ENCODE data around the gene STX1A.

Gene STX1A

GRCh38 chr7:73728551-73728950 is 9.1 kb upstream of the STX1A start:
- no peaks in the 10 kb centered on the region for H3K27me3 ChIP-seq (ENCODE audit: insufficient read depth, low read length)
- H3F3A ChIP-seq (ENCODE audit: insufficient read depth, low read length): no peaks in the 10 kb centered on the region
- no peak overlapping the region for H3K4me3 ChIP-seq (ENCODE audit: low read depth, low read length, poor library complexity, severe bottlenecking)
- no peaks in the 10 kb centered on the region for H3K4me1 ChIP-seq (ENCODE audit: insufficient read depth, low read length, severe bottlenecking)
- H3K4me2 ChIP-seq (ENCODE audit: low read length): no peak overlapping the region
- H2AFZ ChIP-seq (ENCODE audit: low read length): no peak overlapping the region
- no peak for TF ChIP-seq CTCF (IDR thresholded peaks at IDR 0.05; ENCODE audit: low read length)
- no peak for TF ChIP-seq EZH2 (IDR thresholded peaks at IDR 0.05; ENCODE audit: borderline replicate concordance, low read length)
- H3K36me3 ChIP-seq (ENCODE audit: insufficient read depth, low read length): no peaks in the 10 kb centered on the region
- no peaks in the 10 kb centered on the region for H3K9me3 ChIP-seq (ENCODE audit: low read length)
- no peaks in the 10 kb centered on the region for H4K20me1 ChIP-seq (ENCODE audit: insufficient read depth, low read length)
- H3K9ac ChIP-seq (ENCODE audit: low read length): no peak overlapping the region
- H3K79me2 ChIP-seq (ENCODE audit: insufficient read depth, low read length): no peaks in the 10 kb centered on the region
- no peak overlapping the region for H3K27ac ChIP-seq (ENCODE audit: low read depth, low read length, poor library complexity, severe bottlenecking)
- no peaks in the 10 kb centered on the region for H3K9me2 ChIP-seq (ENCODE audit: low read depth, low read length)

DNA sequence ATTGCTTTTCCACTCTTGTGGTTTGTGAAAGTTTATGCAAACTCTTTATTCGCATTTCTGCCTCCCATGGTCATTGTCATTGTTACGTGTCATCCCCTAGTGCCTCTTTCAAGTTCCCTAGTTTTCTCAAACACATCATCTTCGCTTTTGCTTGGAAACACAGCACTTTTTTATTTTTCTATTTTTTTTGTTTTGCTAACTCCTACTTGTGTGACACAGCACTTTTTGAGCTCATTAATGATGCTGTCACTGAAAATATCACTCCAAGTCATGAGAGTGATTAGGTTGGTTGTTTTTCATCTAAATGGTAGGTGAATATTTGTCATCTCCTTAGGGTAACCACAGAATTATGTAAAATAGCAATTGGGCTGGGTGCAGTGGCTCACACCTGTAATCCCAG is 8.5 kb upstream of the STX1A start:
- Histone ChIP-seq H3K9ac (ENCODE audit: low read length) (no peak overlapping the region), H3K4me2 (ENCODE audit: low read length) (no peak overlapping the region), H2AFZ (ENCODE audit: low read length) (no peak overlapping the region)

DNA sequence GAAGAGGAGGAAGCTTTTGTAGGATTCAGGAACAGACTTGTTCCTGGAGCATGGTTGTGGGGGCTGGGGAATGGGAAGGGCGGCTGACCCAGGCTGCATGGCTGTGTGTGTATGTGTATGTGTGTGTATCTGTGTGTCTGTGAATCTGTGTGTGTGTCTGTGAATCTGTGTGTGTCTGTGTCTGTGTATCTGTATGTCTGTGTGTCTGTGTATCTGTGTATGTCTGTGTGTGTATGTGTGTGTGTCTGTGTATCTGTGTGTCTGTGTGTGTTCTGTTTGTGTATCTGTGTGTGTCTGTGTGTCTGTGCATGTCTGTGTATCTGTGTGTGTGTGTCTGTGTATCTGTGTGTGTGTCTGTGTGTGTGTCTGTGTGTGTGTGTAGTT is 6.6 kb upstream of the STX1A start:
- Histone ChIP-seq H3K4me2 (ENCODE audit: low read length) (no peak overlapping the region), H3K4me1 (ENCODE audit: insufficient read depth, low read length, severe bottlenecking) (no peaks in the 10 kb centered on the region), H3K9me2 (ENCODE audit: low read depth, low read length) (no peaks in the 10 kb centered on the region), H3K36me3 (ENCODE audit: insufficient read depth, low read length) (no peaks in the 10 kb centered on the region), H4K20me1 (ENCODE audit: insufficient read depth, low read length) (no peaks in the 10 kb centered on the region), H3F3A (ENCODE audit: insufficient read depth, low read length) (no peaks in the 10 kb centered on the region), H3K9ac (ENCODE audit: low read length) (no peak overlapping the region), H3K79me2 (ENCODE audit: insufficient read depth, low read length) (no peaks in the 10 kb centered on the region), H3K9me3 (ENCODE audit: low read length) (no peaks in the 10 kb centered on the region), H3K27ac (ENCODE audit: low read depth, low read length, poor library complexity, severe bottlenecking) (no peak overlapping the region), H3K27me3 (ENCODE audit: insufficient read depth, low read length) (no peaks in the 10 kb centered on the region), H2AFZ (ENCODE audit: low read length) (no peak overlapping the region), H3K4me3 (ENCODE audit: low read depth, low read length, poor library complexity, severe bottlenecking) (no peak overlapping the region)
- no peak for TF ChIP-seq EZH2 (IDR thresholded peaks at IDR 0.05; ENCODE audit: borderline replicate concordance, low read length)
- no peak for TF ChIP-seq CTCF (IDR thresholded peaks at IDR 0.05; ENCODE audit: low read length)

More for the DNA sequence above, 8.5 kb upstream of the STX1A start:
- Histone ChIP-seq H3K9me2 (ENCODE audit: low read depth, low read length) (no peaks in the 10 kb centered on the region), H3K27me3 (ENCODE audit: insufficient read depth, low read length) (no peaks in the 10 kb centered on the region), H4K20me1 (ENCODE audit: insufficient read depth, low read length) (no peaks in the 10 kb centered on the region), H3K4me1 (ENCODE audit: insufficient read depth, low read length, severe bottlenecking) (no peaks in the 10 kb centered on the region), H3K79me2 (ENCODE audit: insufficient read depth, low read length) (no peaks in the 10 kb centered on the region), H3K9me3 (ENCODE audit: low read length) (no peaks in the 10 kb centered on the region), H3F3A (ENCODE audit: insufficient read depth, low read length) (no peaks in the 10 kb centered on the region), H3K4me3 (ENCODE audit: low read depth, low read length, poor library complexity, severe bottlenecking) (no peak overlapping the region), H3K27ac (ENCODE audit: low read depth, low read length, poor library complexity, severe bottlenecking) (no peak overlapping the region), H3K36me3 (ENCODE audit: insufficient read depth, low read length) (no peaks in the 10 kb centered on the region)
- no peak for TF ChIP-seq EZH2 (IDR thresholded peaks at IDR 0.05; ENCODE audit: borderline replicate concordance, low read length)
- no peak for TF ChIP-seq CTCF (IDR thresholded peaks at IDR 0.05; ENCODE audit: low read length)

Data from OCI-LY1 (cell line).